ENCODE data around the gene HOXC9.

GRCh38 chr12:53950789-53951576, 49.0 kb upstream of the HOXC9 start:
- no peak for TF ChIP-seq CTCF (IDR thresholded peaks at IDR 0.05)
- no peak for TF ChIP-seq POLR2AphosphoS5 (IDR thresholded peaks at IDR 0.05)
- no peak for TF ChIP-seq POLR2A (IDR thresholded peaks at IDR 0.05)
